GM03348 (cell line): Measurements from ENCODE around the gene PHPT1.
A peak's percentile ranks its signal among the peaks of the same experiment; 100 is the strongest.
"Not testable (repeated sequence)": the region's sequence is repeated elsewhere in the genome, so short reads cannot be mapped to it uniquely, and the experiment has no call there.

Source experiments
- DNase-seq: peaks from one replicate; pipeline ENCODE4 v3.0.0; 2012; ENCODE audit warnings: low spot score

Gene PHPT1

DNA sequence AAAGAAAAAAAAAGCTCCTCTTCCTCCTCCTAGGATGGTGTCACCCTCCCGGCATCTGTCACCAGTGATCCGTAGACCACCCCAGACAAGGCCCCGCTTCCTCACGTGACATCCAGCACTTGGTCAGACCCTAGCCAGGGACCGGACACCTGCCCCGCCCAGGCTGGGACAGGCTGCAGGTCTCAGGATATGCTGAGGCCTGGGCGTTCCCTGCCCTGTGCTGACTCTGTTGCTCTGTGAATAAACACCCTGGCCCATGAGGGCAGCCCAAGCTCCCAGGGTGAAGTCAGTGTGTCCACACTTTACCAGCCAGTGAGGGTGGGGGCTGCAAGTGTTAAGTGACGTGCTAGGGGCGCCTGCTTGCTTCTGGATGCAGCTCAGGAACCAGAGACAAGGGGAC, 11.3 kb downstream of the PHPT1 start:
- no peak for DNase-seq

- no peak for DNase-seq
Observed at GRCh38 chr9:136860933-136861873, 12.0 kb downstream of the PHPT1 start.

DNA sequence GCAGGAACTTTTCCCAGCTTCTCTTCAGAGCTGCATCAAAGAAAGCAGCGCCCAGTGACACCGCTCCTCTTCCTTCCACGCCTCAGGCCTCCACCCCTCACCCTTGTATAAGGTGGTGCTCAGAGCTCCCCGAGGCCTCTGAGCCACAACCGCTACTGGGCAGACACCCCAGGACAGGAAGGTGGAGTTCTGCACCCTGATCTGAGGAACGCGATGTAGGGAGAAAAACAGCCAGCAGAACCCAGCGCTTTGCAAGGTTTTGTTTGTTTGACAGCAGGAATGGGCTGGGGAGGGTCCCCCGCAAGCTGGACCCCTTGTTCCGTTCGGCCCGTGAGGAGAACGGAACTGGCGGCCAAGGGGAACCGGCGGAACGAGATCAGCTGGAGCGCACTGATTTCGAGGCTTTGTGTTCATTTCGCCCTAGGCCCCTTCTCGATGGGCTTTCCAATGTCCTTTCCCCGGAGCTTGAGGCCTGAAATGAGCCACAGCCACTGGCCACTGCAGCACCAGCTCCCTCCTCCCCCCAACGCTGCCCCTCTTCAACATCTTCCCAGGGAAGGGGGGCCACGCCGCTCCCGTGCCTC, 12.8 kb downstream of the PHPT1 start:
- no peak for DNase-seq

DNA sequence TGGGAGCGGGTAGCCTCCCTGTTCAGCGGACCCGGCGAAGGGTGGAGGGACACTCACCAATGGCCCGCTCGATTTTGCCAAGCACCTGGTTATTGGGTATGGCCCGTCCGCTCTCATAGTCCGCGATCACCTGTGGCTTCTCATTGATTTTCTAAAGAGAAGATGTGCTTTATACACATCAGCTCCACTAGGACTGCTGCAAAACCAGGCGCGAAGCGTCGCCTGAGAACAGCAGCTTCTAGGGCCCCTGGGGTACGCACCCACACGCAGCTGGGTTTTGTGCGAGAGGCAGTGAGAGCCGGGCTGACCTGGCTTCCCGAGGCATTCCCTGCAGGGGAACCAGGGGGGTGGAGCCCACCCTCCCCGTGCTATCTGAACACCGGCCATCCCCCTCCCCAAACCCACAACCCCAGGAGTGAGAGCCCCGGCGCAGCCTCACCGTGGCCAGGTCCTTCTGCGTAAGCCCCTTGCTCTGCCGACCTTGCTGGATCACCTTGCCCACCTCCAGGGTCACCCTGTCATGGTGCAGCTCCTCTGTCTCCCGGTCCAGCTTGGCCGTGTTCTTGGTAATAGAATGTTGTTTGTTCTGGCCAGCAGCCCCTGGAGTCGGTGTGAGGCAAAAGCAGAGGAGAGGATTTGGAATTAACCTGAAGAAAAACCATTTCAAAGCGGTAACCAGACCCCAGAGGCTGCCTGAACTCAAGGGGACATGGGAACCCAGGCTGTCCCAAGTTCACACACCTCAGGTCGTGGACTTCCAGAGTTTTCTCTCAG, 13.8 kb downstream of the PHPT1 start:
- no peak for DNase-seq

- no peak for DNase-seq
Observed at GRCh38 chr9:136863623-136864273, 14.5 kb downstream of the PHPT1 start.

GRCh38 chr9:136865041-136865767, 16.0 kb downstream of the PHPT1 start:
- no peak for DNase-seq

- peak; percentile 44 for DNase-seq
Observed at GRCh38 chr9:136865768-136866103, 16.5 kb downstream of the PHPT1 start.

DNA sequence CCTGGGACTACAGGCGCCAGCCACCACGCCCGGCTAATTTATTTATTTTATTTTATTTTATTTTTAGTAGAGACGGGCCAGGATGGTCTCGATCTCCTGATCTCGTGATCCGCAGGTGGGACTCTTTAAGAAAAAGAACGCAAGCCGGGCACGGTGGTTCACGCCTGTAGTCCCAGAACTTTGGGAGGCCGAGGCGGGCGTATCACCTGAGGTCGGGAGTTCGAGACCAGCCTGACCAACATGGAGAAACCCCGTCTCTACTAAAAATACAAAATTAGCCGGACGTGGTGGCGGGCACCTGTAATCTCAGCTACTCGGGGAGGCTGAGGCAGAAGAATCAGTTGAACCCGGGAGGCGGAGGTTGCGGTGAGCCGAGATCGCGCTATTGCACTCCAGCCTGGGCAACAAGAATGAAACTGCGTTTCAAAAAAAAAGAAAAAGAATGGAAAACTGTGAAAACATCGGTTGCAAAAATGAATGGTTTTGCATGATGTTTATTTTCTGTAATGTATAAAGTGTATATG, 17.8 kb downstream of the PHPT1 start:
- not testable (repeated sequence) for DNase-seq

DNA sequence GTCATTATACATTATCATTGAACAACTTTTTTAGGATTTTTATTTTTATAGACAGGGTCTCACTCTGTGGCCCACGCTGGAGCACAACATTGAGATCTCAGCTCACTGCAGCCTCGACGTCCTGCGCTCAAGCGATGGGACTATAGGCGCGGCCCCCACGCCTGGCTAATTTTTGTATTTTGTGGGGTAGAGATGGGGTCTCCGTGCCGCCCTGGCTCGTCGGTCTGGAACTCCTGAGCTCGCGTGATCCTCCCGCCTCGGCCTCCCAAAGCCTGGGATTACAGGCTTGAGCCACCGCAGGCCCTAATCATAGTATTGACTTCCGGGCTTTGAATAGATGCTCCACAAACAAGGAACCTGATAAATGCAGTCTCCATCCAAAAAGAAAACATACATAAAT, 18.3 kb downstream of the PHPT1 start:
- no peak for DNase-seq

DNA sequence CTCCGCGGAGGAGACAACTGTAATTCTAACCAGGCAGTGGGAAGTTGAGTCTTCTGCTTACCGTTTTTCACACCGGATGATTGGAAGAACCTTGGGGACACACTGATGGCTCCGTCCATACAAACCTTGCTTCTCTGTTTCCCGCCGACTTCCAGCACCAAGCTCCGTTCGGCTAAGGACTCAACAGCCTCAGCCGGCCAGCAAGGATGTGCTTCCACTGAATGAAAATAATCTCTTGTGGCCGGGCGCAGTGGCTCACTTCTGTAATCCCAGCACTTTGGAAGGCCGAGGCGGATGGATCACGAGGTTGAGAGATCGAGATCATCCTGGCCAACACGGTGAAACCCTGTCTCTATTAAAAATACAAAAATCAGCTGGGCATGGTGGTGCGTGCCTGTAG, 18.7 kb downstream of the PHPT1 start:
- no peak for DNase-seq

- DNase-seq, result no peak
Observed at GRCh38 chr9:136868644-136869043, 19.4 kb downstream of the PHPT1 start.

- not testable (repeated sequence) for DNase-seq
Observed at GRCh38 chr9:136869611-136870010, 20.4 kb downstream of the PHPT1 start.

DNA sequence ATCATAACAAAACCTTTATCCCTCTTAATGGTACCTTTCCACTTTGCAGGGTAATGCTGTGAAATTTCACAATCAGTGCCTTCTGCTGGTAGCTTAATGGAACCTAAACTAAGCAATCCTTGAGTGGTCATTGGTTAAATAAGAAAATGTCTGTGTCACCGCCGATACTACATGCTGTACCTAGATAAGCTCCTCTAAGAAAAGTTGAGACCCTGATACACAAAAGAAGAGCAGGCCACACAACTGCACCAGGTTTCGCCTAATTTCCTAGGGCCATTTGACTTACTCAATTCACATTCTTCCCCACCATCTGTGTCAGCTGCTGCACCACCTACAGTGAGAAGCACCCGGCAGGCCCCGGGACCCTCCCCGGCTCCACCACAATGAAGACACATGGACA, 25.9 kb downstream of the PHPT1 start:
- no peak for DNase-seq

- no peak for DNase-seq
Observed at GRCh38 chr9:136876476-136876875, 27.3 kb downstream of the PHPT1 start.

GRCh38 chr9:136880651-136881050, 31.4 kb downstream of the PHPT1 start:
- no peak for DNase-seq

GRCh38 chr9:136881691-136882108, 32.5 kb downstream of the PHPT1 start:
- no peak for DNase-seq

DNA sequence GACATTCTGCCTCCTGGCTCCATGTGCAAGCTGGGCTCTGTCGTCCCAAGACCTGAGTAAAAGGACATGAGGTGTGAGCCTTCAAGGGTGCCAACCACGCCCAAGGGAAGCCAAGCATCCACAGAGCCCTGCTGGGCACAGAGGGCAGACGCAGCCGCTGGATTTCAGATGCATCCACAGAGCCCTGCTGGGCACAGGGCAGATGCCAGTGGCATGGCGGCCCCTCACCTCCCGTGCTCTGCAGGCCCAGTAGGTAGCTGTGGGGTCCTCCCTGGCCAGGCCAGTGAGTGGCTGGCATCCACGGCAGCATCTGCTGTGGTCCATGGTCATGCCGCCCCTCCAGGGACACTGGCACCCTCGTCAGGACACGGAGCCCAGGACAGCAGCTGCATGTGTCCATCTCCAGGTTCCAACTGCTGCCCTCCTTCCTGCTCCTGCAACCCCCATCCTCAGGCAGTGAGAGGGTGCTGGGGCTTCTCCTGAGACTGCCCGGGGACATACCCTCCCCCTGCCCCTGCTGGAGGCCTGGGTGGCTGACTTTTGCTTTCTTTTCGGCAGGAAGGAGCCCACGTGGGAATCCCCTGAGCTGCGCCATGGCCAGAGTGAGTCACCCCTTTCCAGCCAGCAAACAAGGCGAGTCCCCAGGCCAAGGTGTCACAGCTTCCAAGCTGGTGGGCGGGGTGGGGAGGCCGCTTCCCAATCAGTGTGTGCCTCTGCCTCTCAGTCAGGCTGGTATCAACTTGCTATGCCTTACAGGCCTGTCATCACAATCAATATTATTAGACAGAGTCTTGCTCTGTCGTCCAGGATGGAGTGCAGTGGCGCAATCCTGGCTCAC, 33.1 kb downstream of the PHPT1 start:
- DNase-seq, result peak; percentile 76

GRCh38 chr9:136882947-136883283, 33.7 kb downstream of the PHPT1 start:
- not testable (repeated sequence) for DNase-seq

DNA sequence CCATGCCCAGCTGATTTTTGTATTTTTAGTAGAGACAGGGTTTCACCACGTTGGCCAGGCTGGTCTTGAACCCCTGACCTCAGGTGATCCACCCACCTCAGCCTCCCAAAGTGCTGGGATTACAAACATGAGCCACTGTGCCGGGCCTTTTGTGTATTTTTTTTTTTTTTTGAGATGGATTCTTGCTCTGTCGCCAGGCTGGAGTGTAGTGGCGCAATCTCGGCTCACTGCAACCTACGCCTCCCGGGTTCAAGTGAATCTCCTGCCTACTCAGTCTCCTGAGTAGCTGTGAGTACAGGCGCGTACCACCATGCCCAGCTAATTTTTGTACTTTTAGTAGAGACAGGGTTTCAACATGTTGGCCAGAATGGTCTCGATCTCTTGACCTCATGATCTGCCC, 34.5 kb downstream of the PHPT1 start:
- DNase-seq, result not testable (repeated sequence)

- peak; percentile 100 for DNase-seq
Observed at GRCh38 chr9:136885950-136886578, 36.9 kb downstream of the PHPT1 start, which contains the start of gene TRAF2. Gene TRAF2, plus strand, starts transcription at chr9:136886516. Its CDS starts 12,225 bp downstream, at chr9:136898741.
